K562 (cell line): Measurements from ENCODE around the gene EXTL1. TPM values are rescaled to one million over a fixed set of nuclear protein-coding genes. Genes with fewer than 3 reads are reported as not detected.

Source experiments
- FOXA3 ChIP-seq, 2 experiments: fragments of 450-650 bp in 1 of 2; sonication (generic) in 1 of 2; formaldehyde crosslinking; IDR thresholded peaks in 1 of 2; conservative IDR thresholded peaks in 1 of 2; 2 replicates each; pipeline versions ENCODE4 v1.4.0 to v1.8.0; 2020 to 2022; ENCODE audit warnings: mild to moderate bottlenecking in 2 of 2, missing genetic modification reagents in 1 of 2
- POLR2AphosphoS2 ChIP-seq: IDR thresholded peaks from 2 replicates; pipeline ENCODE4 v1.6.1; 2012; ENCODE audit warnings: low read length, improper control_type of control experiment
- RBM22 ChIP-seq: fragments of 200-400 bp; formaldehyde crosslinking; IDR thresholded peaks from 2 replicates; pipeline ENCODE4 v1.6.1; 2018; ENCODE audit warnings: low read length, low read depth; ENCODE audit not compliant: poor library complexity, severe bottlenecking
- SIRT6 ChIP-seq: IDR thresholded peaks from one replicate; pipeline ENCODE4 v1.6.1; 2012; ENCODE audit warnings: low read depth, mild to moderate bottlenecking, control low read depth, inconsistent platforms, low read length, moderate library complexity
- THRA ChIP-seq: fragments of 450-650 bp; IDR thresholded peaks from 2 replicates; pipeline ENCODE4 v1.6.1; 2017; ENCODE audit warnings: mild to moderate bottlenecking, moderate library complexity
- TOE1 ChIP-seq, 2 experiments: fragments of 450-650 bp in 1 of 2; sonication (generic) in 1 of 2; formaldehyde crosslinking in 1 of 2; IDR thresholded peaks; 2 replicates each; pipeline versions ENCODE4 v1.7.1 to v1.8.0; 2016 to 2022; ENCODE audit warnings: borderline replicate concordance in 2 of 2, mild to moderate bottlenecking in 2 of 2, antibody characterized with exemption in 1 of 2, inconsistent platforms in 1 of 2, low read depth in 1 of 2, missing genetic modification reagents in 1 of 2, moderate library complexity in 1 of 2
- ZBTB5 ChIP-seq: fragments of 450-650 bp; IDR thresholded peaks from 2 replicates; pipeline ENCODE4 v1.6.1; 2017; ENCODE audit warnings: antibody characterized with exemption
- ZHX1 ChIP-seq: fragments of 150-350 bp; conservative IDR thresholded peaks from 2 replicates; pipeline ENCODE4 v1.6.1; 2014; ENCODE audit warnings: low read length
- polyA plus RNA-seq, 8 experiments: library from polyadenylated mRNA; depleted of rRNA in 4 of 8; stranded (reverse) in 5 of 8; unstranded in 3 of 8; fragments of >200 nt; fragmentation: Nextera tagmentation in 2 of 8; fragmentation: Illumina TruSeq in 1 of 8; extraction: Ambion mirVana in 2 of 8; extraction: Trizol in 1 of 8; gene quantifications; 2 replicates each; pipeline versions ENCODE4 v1.2.1 to v1.2.3, GENCODE V29; 2011 to 2014; ENCODE audit warnings: inconsistent platforms in 1 of 8, missing spikeins in 1 of 8
- total RNA-seq, 7 experiments: library from RNA; depleted of rRNA in 6 of 7; stranded (reverse); fragments of >200 nt in 6 of 7; fragmentation: Illumina TruSeq in 2 of 7; extraction: Trizol in 2 of 7; gene quantifications; 2 replicates each; pipeline versions ENCODE4 v1.2.1 to v1.2.3, GENCODE V29; 2011 to 2021; ENCODE audit warnings: low replicate concordance in 1 of 7

The EXTL1 gene
- total and polyA plus RNA-seq, 9 of the 15 experiments (the other 6 are each of a cell fraction or from before 2014, with no cell fraction given) = 0.04 to 0.23 (median 0.08) TPM; not detected in 3

GRCh38 chr1:26057189-26057588 is 35.6 kb downstream of the EXTL1 start (continued):
- TF ChIP-seq ZBTB5 (no peak), SIRT6 (no peak), FOXA3 (CRISPR knock-in tag; conservative IDR thresholded peaks at IDR 0.05 in 1 of 2, IDR thresholded peaks at IDR 0.05 in 1 of 2) (no peak), RBM22 (no peak), ZHX1 (no peak), TOE1 (IDR thresholded peaks at IDR 0.05; ENCODE audit: borderline replicate concordance) (no peak), TOE1 (CRISPR knock-in tag; IDR thresholded peaks at IDR 0.05; ENCODE audit: borderline replicate concordance, low read depth) (no peak), POLR2AphosphoS2 (no peak), THRA (no peak)
